ENCODE results near the gene ARTN.

DNA sequence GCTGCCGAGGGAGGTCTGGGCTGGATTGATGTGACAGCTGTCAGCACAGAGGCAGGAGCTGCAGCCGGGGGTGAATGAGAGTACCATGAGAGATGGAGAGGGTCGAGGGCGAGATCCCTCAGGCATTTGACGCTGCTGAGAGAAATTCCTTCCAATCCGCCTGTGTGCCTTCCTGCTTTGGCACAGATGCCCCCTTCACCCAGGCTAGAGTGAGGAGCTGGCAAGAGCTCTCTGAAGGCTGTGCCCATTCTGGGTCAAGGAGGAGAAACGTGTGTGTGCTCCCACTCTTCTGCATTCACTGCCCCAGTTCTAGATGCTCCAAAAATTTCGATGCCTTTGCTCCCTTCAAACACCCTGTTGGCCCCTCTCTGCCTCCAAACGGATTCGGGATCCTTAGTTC, 4.8 kb downstream of the ARTN start:
- no peak for TF ChIP-seq CTCF (conservative IDR thresholded peaks at IDR 0.05 in 1 of 2, IDR thresholded peaks at IDR 0.05 in 1 of 2; ENCODE audit: extremely low read depth in 1 of 2, insufficient read depth in 1 of 2, low read depth in 1 of 2, low read length in 2 of 2)
- TF ChIP-seq EZH2 (IDR thresholded peaks at IDR 0.05; ENCODE audit: borderline replicate concordance, low read length): no peak
